ENCODE measurements around the gene GAMT. TPM values are rescaled to one million over a fixed set of nuclear protein-coding genes. Genes with fewer than 3 reads are reported as not detected.
"Not testable (repeated sequence)": the region's sequence is repeated elsewhere in the genome, so short reads cannot be mapped to it uniquely, and the experiment has no call there.

GAMT gene
- total RNA-seq, 4 donors from 2014 or later, result 43.8 to 120 (median 94.4) TPM

GRCh38 chr19:1422943-1423342 is 21.6 kb upstream of the GAMT start:
- 86 to 87% methylated on average over 19 to 24 of the region's 24 CpGs for WGBS, 2 donors
- DNase-seq (ENCODE audit: low spot score in 2 of 2), result no peak
- H3K36me3 ChIP-seq, result peaks cover 0 to 96% (median 20%) of the 10 kb centered on the region in 3 donors
- no peaks in the 10 kb centered on the region for H3K27me3 ChIP-seq
- H3K9me3 ChIP-seq, result no peaks in the 10 kb centered on the region
- TF ChIP-seq EP300 (IDR thresholded peaks at IDR 0.05) (no peak), POLR2A (IDR thresholded peaks at IDR 0.05) (no peak), CTCF (IDR thresholded peaks at IDR 0.05) (no peak)
- H3K27ac ChIP-seq, result no peak overlapping the region
- no peak overlapping the region for H3K4me3 ChIP-seq
- peaks cover 0 to 18% (median 6%) of the 10 kb centered on the region in 4 donors for H3K4me1 ChIP-seq

GRCh38 chr19:1422360-1422759 is 21.0 kb upstream of the GAMT start:
- peaks cover 0 to 94% (median 20%) of the 10 kb centered on the region in 3 donors for H3K36me3 ChIP-seq
- no peak overlapping the region for H3K4me3 ChIP-seq
- 68 to 70% methylated on average over 16 of the region's 16 CpGs for WGBS, 2 donors
- H3K27ac ChIP-seq, result no peak overlapping the region
- no peaks in the 10 kb centered on the region for H3K27me3 ChIP-seq
- no peak for DNase-seq (ENCODE audit: low spot score in 2 of 2)
- no peaks in the 10 kb centered on the region for H3K9me3 ChIP-seq
- peaks cover 0 to 24% (median 12%) of the 10 kb centered on the region in 4 donors for H3K4me1 ChIP-seq
- TF ChIP-seq POLR2A (IDR thresholded peaks at IDR 0.05) (no peak), EP300 (IDR thresholded peaks at IDR 0.05) (no peak), CTCF (IDR thresholded peaks at IDR 0.05) (no peak)

- WGBS, 2 donors, result 84 to 86% methylated on average over 19 to 20 of the region's 22 CpGs
- Histone ChIP-seq H3K4me1 (peaks cover 0 to 28% (median 16%) of the 10 kb centered on the region in 4 donors), H3K9me3 (no peaks in the 10 kb centered on the region), H3K36me3 (peaks cover 0 to 90% (median 20%) of the 10 kb centered on the region in 3 donors), H3K27me3 (no peaks in the 10 kb centered on the region), H3K4me3 (no peak overlapping the region), H3K27ac (no peak overlapping the region)
- TF ChIP-seq EP300 (IDR thresholded peaks at IDR 0.05) (no peak), POLR2A (IDR thresholded peaks at IDR 0.05) (no peak), CTCF (IDR thresholded peaks at IDR 0.05) (no peak)
- DNase-seq (ENCODE audit: low spot score in 2 of 2), result no peak
Measured at GRCh38 chr19:1421958-1422305, 20.6 kb upstream of the GAMT start.

- Histone ChIP-seq H3K9me3 (no peaks in the 10 kb centered on the region), H3K4me3 (no peak overlapping the region), H3K27me3 (no peaks in the 10 kb centered on the region), H3K36me3 (peaks cover 0 to 84% (median 20%) of the 10 kb centered on the region in 3 donors), H3K27ac (no peak overlapping the region), H3K4me1 (peaks cover 0 to 34% (median 21%) of the 10 kb centered on the region in 4 donors)
- no peak for DNase-seq (ENCODE audit: low spot score in 2 of 2)
- WGBS, 2 donors, result 90 to 91% methylated on average over 33 to 35 of the region's 37 CpGs
- no peak for TF ChIP-seq POLR2A (IDR thresholded peaks at IDR 0.05)
Measured at GRCh38 chr19:1421218-1421957, 20.0 kb upstream of the GAMT start.

- Histone ChIP-seq H3K27me3 (no peaks in the 10 kb centered on the region), H3K36me3 (peaks cover 0 to 76% (median 20%) of the 10 kb centered on the region in 3 donors), H3K4me3 (no peak overlapping the region), H3K4me1 (peaks cover 0 to 42% (median 29%) of the 10 kb centered on the region in 4 donors), H3K9me3 (no peaks in the 10 kb centered on the region), H3K27ac (no peak overlapping the region)
- WGBS, 2 donors, result 87 to 88% methylated on average over 15 of the region's 15 CpGs
- TF ChIP-seq CTCF (IDR thresholded peaks at IDR 0.05), result no peak
- TF ChIP-seq POLR2A (IDR thresholded peaks at IDR 0.05), result no peak
- no peak for TF ChIP-seq EP300 (IDR thresholded peaks at IDR 0.05)
- DNase-seq (ENCODE audit: low spot score in 2 of 2), result no peak
Measured at GRCh38 chr19:1420590-1420989, 19.2 kb upstream of the GAMT start.

GRCh38 chr19:1420085-1420484 is 18.7 kb upstream of the GAMT start:
- H3K4me3 ChIP-seq; DNase-seq (ENCODE audit: low spot score in 2 of 2); H3K27ac ChIP-seq; H3K9me3 ChIP-seq; H3K27me3 ChIP-seq: not testable (repeated sequence)
- Histone ChIP-seq H3K36me3 (peaks cover 0 to 71% (median 20%) of the 10 kb centered on the region in 3 donors), H3K4me1 (peaks cover 0 to 47% (median 33%) of the 10 kb centered on the region in 4 donors)
- WGBS, 2 donors, result 94% methylated on average over 20 to 25 of the region's 43 CpGs
